K562 (cell line): Measurements from ENCODE around the gene HMGB2. TPM values are rescaled to one million over a fixed set of nuclear protein-coding genes. Genes with fewer than 3 reads are reported as not detected.

ENCODE experiments used
- ATAC-seq: fragments of 200-7000 bp; cut with Tn5 transposase; 3 replicates; pipeline ENCODE4 v1.9.1; 2020; ENCODE audit warnings: moderate library complexity
- BruUV-seq: library from RNA; stranded (reverse); fragments of 400-500 nt; replicated peaks from 2 replicates; lab custom pipeline; 2021; lab: Mats Ljungman, UMichigan
- CTCF ChIA-PET: fragments of 300-600 bp; formaldehyde crosslinking; extraction: SDS; loops from one replicate; lab custom pipeline; 2021; ENCODE audit warnings: low intra/inter-chr PET ratio; lab: Yijun Ruan, JAX
- POLR2A ChIA-PET: fragments of 300-600, 350-650 bp; sonication (Branson Sonifier 250); formaldehyde crosslinking; extraction: SDS; loops from one replicate; lab custom pipeline; 2021; ENCODE audit warnings: antibody characterized with exemption, inconsistent platforms; lab: Yijun Ruan, JAX
- DNase-seq, 4 experiments: peaks; one replicate each; pipeline versions ENCODE4 v3.0.0 to v3.0.0-alpha.2; 2011 to 2018; ENCODE audit warnings: low spot score in 3 of 4, mixed read lengths in 3 of 4; ENCODE audit errors: extremely low read depth in 1 of 4
- FAIRE-seq: peaks from 2 replicates; lab custom pipeline; 2011; peaks lifted over from hg19 to GRCh38; lab: Jason Lieb, UNC
- H2AFZ ChIP-seq: 2 replicates; pipeline ENCODE4 v1.6.0; 2011; ENCODE audit warnings: low read depth, low read length, control low read depth, inconsistent platforms
- H3K27ac ChIP-seq: fragments of 200-600 bp; 3 replicates; pipeline ENCODE4 v1.8.0; 2011; ENCODE audit warnings: low read depth, mild to moderate bottlenecking, control low read depth, inconsistent platforms, low read length, moderate library complexity, mixed read lengths; ENCODE audit errors: extremely low read depth
- H3K27me3 ChIP-seq, 2 experiments: fragments of 300-600 bp in 1 of 2; 2 replicates in 1 of 2; 3 replicates in 1 of 2; pipeline versions ENCODE4 v1.6.0 to v1.8.0; 2011; ENCODE audit warnings: inconsistent platforms in 2 of 2, low read length in 2 of 2, mild to moderate bottlenecking in 1 of 2, mixed read lengths in 1 of 2, moderate library complexity in 1 of 2; ENCODE audit not compliant: control insufficient read depth in 2 of 2, insufficient read depth in 2 of 2
- H3K36me3 ChIP-seq: fragments of 300-600 bp; 3 replicates; pipeline ENCODE4 v1.8.0; 2011; ENCODE audit warnings: mild to moderate bottlenecking, low read length, inconsistent platforms; ENCODE audit not compliant: control insufficient read depth, insufficient read depth
- H3K4me1 ChIP-seq, 2 experiments: fragments of 200-600 bp in 1 of 2; replicated peaks in 1 of 2; 2 replicates in 1 of 2; 3 replicates in 1 of 2; pipeline versions ENCODE4 v1.5.1 to v1.8.0; 2011; ENCODE audit warnings: inconsistent platforms in 2 of 2, low read length in 2 of 2, mild to moderate bottlenecking in 1 of 2, mixed read lengths in 1 of 2, moderate library complexity in 1 of 2; ENCODE audit not compliant: control insufficient read depth in 2 of 2, insufficient read depth in 2 of 2
- H3K4me2 ChIP-seq: 2 replicates; pipeline ENCODE4 v1.6.1; 2011; ENCODE audit warnings: low read length, control low read depth, inconsistent platforms, mixed read lengths; ENCODE audit not compliant: insufficient read depth
- H3K4me3 ChIP-seq: fragments of 200-600 bp; sonication (generic), shearing (Covaris generic); 2 replicates; pipeline ENCODE4 v1.5.1; 2016; ENCODE audit warnings: control low read depth, inconsistent platforms
- H3K79me2 ChIP-seq: fragments of 200-600 bp; 3 replicates; pipeline ENCODE4 v1.8.0; 2011; ENCODE audit warnings: low read length, inconsistent platforms; ENCODE audit not compliant: control insufficient read depth, insufficient read depth
- H3K9ac ChIP-seq, 2 experiments: 2 replicates each; pipeline versions ENCODE4 v1.6.0 to v1.6.1; 2011; ENCODE audit warnings: low read depth in 2 of 2, low read length in 2 of 2, control low read depth in 1 of 2, inconsistent platforms in 1 of 2, mild to moderate bottlenecking in 1 of 2, mixed read lengths in 1 of 2; ENCODE audit not compliant: insufficient read depth in 1 of 2
- H3K9me1 ChIP-seq: one replicate; pipeline ENCODE4 v1.6.0; 2011; ENCODE audit warnings: inconsistent platforms, mild to moderate bottlenecking, low read length, moderate library complexity; ENCODE audit not compliant: control insufficient read depth, insufficient read depth
- H3K9me3 ChIP-seq: replicated peaks from 2 replicates; pipeline ENCODE4 v1.5.1; 2011; ENCODE audit warnings: low read depth, low read length, inconsistent platforms; ENCODE audit not compliant: control insufficient read depth, insufficient read depth
- H4K20me1 ChIP-seq: replicated peaks from 2 replicates; pipeline ENCODE4 v1.6.1; 2011; ENCODE audit warnings: low read length, inconsistent platforms, mixed read lengths; ENCODE audit not compliant: control insufficient read depth, insufficient read depth
- AFF1 ChIP-seq, 2 experiments: fragments of 450-650 bp; IDR thresholded peaks; 2 replicates each; pipeline ENCODE4 v1.6.1; 2018; ENCODE audit warnings: mild to moderate bottlenecking in 2 of 2, low read depth in 1 of 2; ENCODE audit not compliant: partially characterized antibody in 2 of 2
- ETV5 ChIP-seq: sonication (generic); formaldehyde crosslinking; IDR thresholded peaks from 2 replicates; pipeline ENCODE4 v1.4.0; 2020; ENCODE audit warnings: low read depth, mild to moderate bottlenecking, missing genetic modification reagents
- FOXP1 ChIP-seq: sonication (generic); formaldehyde crosslinking; IDR thresholded peaks from 2 replicates; pipeline ENCODE4 v1.8.0; 2022; ENCODE audit warnings: mild to moderate bottlenecking, missing genetic modification reagents
- MTA3 ChIP-seq: fragments of 450-650 bp; formaldehyde crosslinking; IDR thresholded peaks from 2 replicates; pipeline ENCODE4 v1.6.1; 2017; ENCODE audit warnings: mild to moderate bottlenecking, borderline replicate concordance
- NEUROD1 ChIP-seq: fragments of 150-350 bp; IDR thresholded peaks from 2 replicates; pipeline ENCODE4 v1.6.1; 2014; ENCODE audit warnings: borderline replicate concordance, low read length, low read depth; ENCODE audit not compliant: partially characterized antibody
- TAF7 ChIP-seq: fragments of 450-650 bp; IDR thresholded peaks from 2 replicates; pipeline ENCODE4 v1.6.1; 2016; ENCODE audit warnings: missing genetic modification characterization, missing compliant biosample characterization
- TCFL5 ChIP-seq: fragments of 250-450 bp; sonication (Bioruptor Pico); conservative IDR thresholded peaks from 2 replicates; pipeline ENCODE4 v1.6.1; 2021; ENCODE audit warnings: mild to moderate bottlenecking, moderate library complexity, matching md5 sums
- USF1 ChIP-seq: sonication (generic); formaldehyde crosslinking; IDR thresholded peaks from 2 replicates; pipeline ENCODE4 v1.9.0; 2022; ENCODE audit warnings: mild to moderate bottlenecking, missing genetic modification reagents
- ZKSCAN1 ChIP-seq: fragments of 150-350 bp; IDR thresholded peaks from 2 replicates; pipeline ENCODE4 v1.6.1; 2016; ENCODE audit warnings: low read depth, low read length
- ZNF212 ChIP-seq: fragments of 450-650 bp; formaldehyde crosslinking; IDR thresholded peaks from 2 replicates; pipeline ENCODE4 v1.4.0; 2020; ENCODE audit warnings: mild to moderate bottlenecking
- WGBS: fragments of 100-300 bp; shearing (Covaris generic); methylation state at CpG from one replicate; pipeline ENCODE4 v1.1.6; 2016; ENCODE audit warnings: low coverage, mixed read lengths; ENCODE audit not compliant: insufficient coverage; ENCODE audit errors: missing lambda C conversion rate; 5-methylcytosine and 5-hydroxymethylcytosine counted together
- in situ Hi-C: fragments of 300-500 bp; cut with MboI; formaldehyde crosslinking; loops from 4 replicates; pipeline ENCODE4 v1.15.0; 2018; ENCODE audit warnings: inconsistent platforms, mixed read lengths
- intact Hi-C: fragments of 100-400 bp; cut with micrococcal nuclease; formaldehyde crosslinking; loops from 2 replicates; pipeline ENCODE4 v1.14.2; 2022
- polyA plus RNA-seq, 8 experiments: library from polyadenylated mRNA; depleted of rRNA in 4 of 8; stranded (reverse) in 5 of 8; unstranded in 3 of 8; fragments of >200 nt; fragmentation: Nextera tagmentation in 2 of 8; fragmentation: Illumina TruSeq in 1 of 8; extraction: Ambion mirVana in 2 of 8; extraction: Trizol in 1 of 8; gene quantifications; 2 replicates each; pipeline versions ENCODE4 v1.2.1 to v1.2.3, GENCODE V29; 2011 to 2014; ENCODE audit warnings: inconsistent platforms in 1 of 8, missing spikeins in 1 of 8
- total RNA-seq, 7 experiments: library from RNA; depleted of rRNA in 6 of 7; stranded (reverse); fragments of >200 nt in 6 of 7; fragmentation: Illumina TruSeq in 2 of 7; extraction: Trizol in 2 of 7; gene quantifications; 2 replicates each; pipeline versions ENCODE4 v1.2.1 to v1.2.3, GENCODE V29; 2011 to 2021; ENCODE audit warnings: low replicate concordance in 1 of 7
- TF ChIP-seq, protein P1 (sequence below): fragments of 450-650 bp; IDR thresholded peaks from 2 replicates; pipeline ENCODE4 v1.6.1; 2016

The HMGB2 gene
- total and polyA plus RNA-seq, 9 of the 15 experiments (the other 6 are each of a cell fraction or from before 2014, with no cell fraction given) = 309 to 822 (median 626) TPM

DNA sequence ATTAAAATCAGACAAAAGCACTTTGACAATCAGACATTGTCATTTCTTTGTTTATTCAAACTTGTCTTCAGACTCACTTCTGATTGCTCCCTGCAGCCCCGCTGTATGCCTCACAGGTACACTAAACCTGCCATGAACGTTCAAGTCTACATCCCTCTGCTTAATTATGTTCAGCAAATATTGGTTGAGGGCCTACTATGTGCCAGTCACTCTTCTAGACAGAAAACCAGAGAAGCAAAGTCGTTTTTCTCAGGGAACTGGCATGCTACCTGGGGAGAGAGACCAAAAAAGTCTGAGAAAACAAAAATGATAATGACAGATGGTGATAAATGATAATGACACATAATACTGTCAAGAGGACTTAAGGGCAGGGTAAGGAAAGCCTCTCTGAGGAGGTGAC lies 19.4 kb downstream of the HMGB2 start:
- no peak overlapping the region for H3K27ac ChIP-seq
- in situ Hi-C loops (loop anchor here (5.0 kb wide), 1 partner anchor 103 kb away; no protein-coding TSS in a partner anchor), intact Hi-C loops (no loop called here)
- H3K36me3 ChIP-seq = peaks cover 50% of the 10 kb centered on the region
- no peaks in the 10 kb centered on the region; a peak in 1 of 5 replicates for H3K4me1 ChIP-seq
- no peaks in the 10 kb centered on the region for H3K27me3 ChIP-seq
- no peaks in the 10 kb centered on the region for H4K20me1 ChIP-seq
- DNase-seq (no peak), ATAC-seq (no peak), FAIRE-seq (no peak)
- H2AFZ ChIP-seq = no peak overlapping the region
- POLR2A ChIA-PET = no interaction called here
- TF ChIP-seq ZNF212 (CRISPR knock-in tag) (no peak), ZKSCAN1 (peak; percentile 91)
- H3K9ac ChIP-seq = no peak overlapping the region
- no peaks in the 10 kb centered on the region for H3K9me3 ChIP-seq
- BruUV-seq = no TSS peak
- no peak overlapping the region for H3K4me3 ChIP-seq
- H3K4me2 ChIP-seq = no peak overlapping the region
- CTCF ChIA-PET = no interaction called here
- H3K79me2 ChIP-seq = no peaks in the 10 kb centered on the region
- 53% methylated on average over 3 of the region's 3 CpGs for WGBS
- no peaks in the 10 kb centered on the region for H3K9me1 ChIP-seq

DNA sequence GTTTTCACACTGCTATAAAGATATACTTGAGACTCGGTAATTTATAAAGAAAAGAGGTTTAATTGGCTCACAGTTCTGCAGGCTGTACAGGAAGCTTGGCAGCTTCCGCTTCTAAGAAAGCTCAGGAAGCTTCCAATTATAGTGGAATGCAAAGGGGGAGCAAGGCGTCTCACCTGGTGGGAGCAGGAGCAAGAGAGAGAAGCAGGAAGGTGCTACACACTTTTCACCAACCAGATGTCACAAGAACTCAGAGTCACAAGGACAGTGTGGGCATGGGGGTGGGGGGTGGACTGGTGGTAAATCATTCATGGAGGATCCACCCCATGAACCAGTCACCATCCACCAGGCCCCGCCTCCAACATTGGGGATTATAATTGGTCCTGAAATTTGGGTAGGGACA lies 22.8 kb downstream of the HMGB2 start:
- no peak overlapping the region for H2AFZ ChIP-seq
- no peak overlapping the region for H3K4me3 ChIP-seq
- intact Hi-C loops = no loop called here
- ChIA-PET CTCF (no interaction called here), POLR2A (no interaction called here)
- DNase-seq = no peak
- no peaks in the 10 kb centered on the region for H3K4me1 ChIP-seq
- FAIRE-seq = no peak
- no TSS peak for BruUV-seq
- H3K36me3 ChIP-seq = peaks cover 31% of the 10 kb centered on the region
- no peak overlapping the region for H3K9ac ChIP-seq
- in situ Hi-C loops = no loop called here
- H4K20me1 ChIP-seq = no peaks in the 10 kb centered on the region
- H3K27ac ChIP-seq = no peak overlapping the region
- no peaks in the 10 kb centered on the region for H3K9me1 ChIP-seq
- 95% methylated on average over 3 of the region's 4 CpGs for WGBS
- no peaks in the 10 kb centered on the region for H3K79me2 ChIP-seq
- no peak for ATAC-seq
- H3K4me2 ChIP-seq = no peak overlapping the region
- no peaks in the 10 kb centered on the region for H3K27me3 ChIP-seq
- H3K9me3 ChIP-seq = no peaks in the 10 kb centered on the region
- TF ChIP-seq NEUROD1 = no peak
- TF ChIP-seq USF1 = no peak
- TF ChIP-seq FOXP1 (CRISPR knock-in tag) = no peak
- TF ChIP-seq TCFL5 = no peak
- no peak for TF ChIP-seq AFF1 (IDR thresholded peaks at IDR 0.05; ENCODE audit: low read depth in 1 of 2, partially characterized antibody in 2 of 2)
- no peak for TF ChIP-seq MTA3
- no peak for TF ChIP-seq TAF7
- TF ChIP-seq, protein P1, sequence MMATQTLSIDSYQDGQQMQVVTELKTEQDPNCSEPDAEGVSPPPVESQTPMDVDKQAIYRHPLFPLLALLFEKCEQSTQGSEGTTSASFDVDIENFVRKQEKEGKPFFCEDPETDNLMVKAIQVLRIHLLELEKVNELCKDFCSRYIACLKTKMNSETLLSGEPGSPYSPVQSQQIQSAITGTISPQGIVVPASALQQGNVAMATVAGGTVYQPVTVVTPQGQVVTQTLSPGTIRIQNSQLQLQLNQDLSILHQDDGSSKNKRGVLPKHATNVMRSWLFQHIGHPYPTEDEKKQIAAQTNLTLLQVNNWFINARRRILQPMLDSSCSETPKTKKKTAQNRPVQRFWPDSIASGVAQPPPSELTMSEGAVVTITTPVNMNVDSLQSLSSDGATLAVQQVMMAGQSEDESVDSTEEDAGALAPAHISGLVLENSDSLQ = peak; percentile 17; the same call in 1 of the 2 replicates
- no peak for TF ChIP-seq ETV5 (CRISPR knock-in tag)
